Uterine smooth muscle cell (primary cell): ENCODE measurements around the gene CLTA. TPM values are rescaled to one million over a fixed set of nuclear protein-coding genes. Genes with fewer than 3 reads are reported as not detected.

Experiments used
- total RNA-seq: library from RNA; depleted of rRNA; stranded (reverse); fragments of >200 nt; gene quantifications from 2 replicates; pipeline ENCODE4 v1.2.3, GENCODE V29; 2014

The CLTA gene
- 289 and 311 TPM in 2 replicates for total RNA-seq

GRCh38 chr9:36190388-36191289 is at the start of gene CLTA:
Gene CLTA (plus strand): TSS chr9:36190921. CDS start chr9:36191057, 136 bp downstream.

GRCh38 chr9:36169166-36169565 is 21.6 kb upstream of the CLTA start, which contains the start of gene CCIN:
Gene CCIN (plus strand): TSS chr9:36169388. CDS start chr9:36169503, 115 bp downstream.

GRCh38 chr9:36258208-36258995 is 67.7 kb downstream of the CLTA start, which contains the start of gene GNE:
Gene GNE (minus strand): TSS chr9:36258448. CDS start chr9:36249355, 9,093 bp downstream.

Other genes starting within 250 kb of the CLTA start
- 0.12 and 0.22 TPM in 2 replicates for gene OR2S2, start 232.8 kb upstream of the CLTA start, total RNA-seq
- 27.6 and 45.2 TPM in 2 replicates for gene RECK, start 154.0 kb upstream of the CLTA start, total RNA-seq
- gene GLIPR2, start 54.2 kb upstream of the CLTA start, total RNA-seq, result 70.2 and 83.1 TPM in 2 replicates
- 5.9 and 8.5 TPM in 2 replicates for gene CCIN, start 21.5 kb upstream of the CLTA start, total RNA-seq
- 53.0 and 57.9 TPM in 2 replicates for gene GNE, start 67.5 kb downstream of the CLTA start, total RNA-seq
- gene RNF38, start 209.3 kb downstream of the CLTA start, total RNA-seq, result 6.6 and 7.4 TPM in 2 replicates